GM19397 (cell line): Measurements from ENCODE around the gene PRRT1B.

Experiments
- ATAC-seq: cut with Tn5 transposase; IDR thresholded peaks from one replicate; pipeline ENCODE4 v1.9.1; 2021; ENCODE audit warnings: mild to moderate bottlenecking, moderate library complexity; ENCODE audit not compliant: unreplicated experiment

Gene PRRT1B

GRCh38 chr9:131578731-131579504 is 33.6 kb downstream of the PRRT1B start:
- ATAC-seq = no peak

- no peak for ATAC-seq
Measured at GRCh38 chr9:131579789-131580211, 34.5 kb downstream of the PRRT1B start.

- no peak for ATAC-seq
Measured at GRCh38 chr9:131580358-131580757, 35.0 kb downstream of the PRRT1B start.

- ATAC-seq = no peak
Measured at GRCh38 chr9:131582056-131582455, 36.7 kb downstream of the PRRT1B start.

- ATAC-seq = no peak
Measured at GRCh38 chr9:131582466-131583336, 37.4 kb downstream of the PRRT1B start.

- no peak for ATAC-seq
Measured at GRCh38 chr9:131583337-131583645, 38.0 kb downstream of the PRRT1B start.

GRCh38 chr9:131583836-131584555 is 38.7 kb downstream of the PRRT1B start:
- no peak for ATAC-seq

GRCh38 chr9:131584858-131585257 is 39.5 kb downstream of the PRRT1B start:
- no peak for ATAC-seq

GRCh38 chr9:131585375-131585774 is 40.1 kb downstream of the PRRT1B start:
- ATAC-seq = no peak

GRCh38 chr9:131587331-131587730 is 42.0 kb downstream of the PRRT1B start:
- no peak for ATAC-seq

GRCh38 chr9:131587906-131588305 is 42.6 kb downstream of the PRRT1B start:
- no peak for ATAC-seq

GRCh38 chr9:131588396-131588795 is 43.1 kb downstream of the PRRT1B start:
- ATAC-seq = no peak

- no peak for ATAC-seq
Measured at GRCh38 chr9:131589124-131589711, 43.9 kb downstream of the PRRT1B start.

GRCh38 chr9:131589993-131590392 is 44.7 kb downstream of the PRRT1B start:
- no peak for ATAC-seq

- ATAC-seq = no peak
Measured at GRCh38 chr9:131590449-131590848, 45.1 kb downstream of the PRRT1B start.

- ATAC-seq = peak; percentile 48
Measured at GRCh38 chr9:131590907-131591844, 45.9 kb downstream of the PRRT1B start.

- ATAC-seq = no peak
Measured at GRCh38 chr9:131591845-131592208, 46.5 kb downstream of the PRRT1B start.

GRCh38 chr9:131593091-131593820 is 47.9 kb downstream of the PRRT1B start:
- ATAC-seq = no peak

GRCh38 chr9:131593936-131594665 is 48.8 kb downstream of the PRRT1B start:
- no peak for ATAC-seq
